Activated CD8-positive, alpha-beta memory T cell treated with anti-CD3 and anti-CD28 coated beads, Interleukin-2, amount 50 U/mL, for 24 hours (primary cell): ENCODE results near the gene VCX3B.
"Not testable (repeated sequence)": the region's sequence is repeated elsewhere in the genome, so short reads cannot be mapped to it uniquely, and the experiment has no call there.

Experiments
- DNase-seq: peaks from one replicate; pipeline ENCODE4 v3.0.0-alpha.2; 2020; ENCODE audit errors: extremely low read depth

Gene VCX3B

DNA sequence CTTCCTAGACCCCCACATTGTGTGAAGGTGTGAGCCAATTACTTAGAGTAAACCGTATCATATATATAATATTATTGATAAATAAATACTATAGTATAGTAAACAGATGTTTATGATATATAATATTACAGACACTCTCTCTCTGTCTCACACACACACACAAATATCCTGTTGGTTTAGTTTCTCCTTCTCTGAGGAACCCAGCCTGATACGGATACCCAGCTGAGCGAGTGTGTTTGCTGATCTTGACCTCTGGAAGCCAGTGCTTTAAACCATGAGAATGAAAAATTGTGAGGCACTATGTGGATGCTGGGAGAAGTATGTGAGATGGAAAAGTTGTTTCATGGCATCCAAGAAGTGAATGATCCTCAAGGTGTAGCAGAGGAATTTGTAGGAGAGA is at the start of gene VCX3B:
Gene VCX3B (plus strand): TSS at position 301 of the 400 bp plus-strand sequence. CDS start 621 bp downstream, outside the sequence.
- not testable (repeated sequence) for DNase-seq

DNA sequence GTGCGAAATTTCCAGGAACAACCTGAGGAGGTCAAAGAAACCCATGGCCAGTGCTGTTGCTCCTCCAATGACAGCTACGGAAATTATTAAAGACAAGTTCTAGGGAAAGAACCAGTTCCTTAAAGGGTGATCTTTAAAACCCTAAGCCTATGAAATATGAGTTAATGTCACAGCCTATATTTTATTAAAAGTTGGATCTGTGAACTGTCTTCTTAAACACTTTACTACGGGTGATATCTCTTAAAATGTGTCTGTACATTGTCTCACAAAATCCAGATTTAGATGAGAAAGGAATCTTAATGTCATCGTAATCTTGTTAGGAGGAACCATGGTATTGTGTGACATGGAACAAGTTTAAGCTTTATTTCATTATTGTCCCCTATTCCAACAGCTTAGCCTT is 46.3 kb upstream of the VCX3B start:
- DNase-seq = no peak

- DNase-seq = no peak
Observed at GRCh38 chrX:8424912-8425311, 39.7 kb upstream of the VCX3B start.

GRCh38 chrX:8429692-8430249 is 34.9 kb upstream of the VCX3B start:
- no peak for DNase-seq

GRCh38 chrX:8430444-8430843 is 34.2 kb upstream of the VCX3B start:
- no peak for DNase-seq

DNA sequence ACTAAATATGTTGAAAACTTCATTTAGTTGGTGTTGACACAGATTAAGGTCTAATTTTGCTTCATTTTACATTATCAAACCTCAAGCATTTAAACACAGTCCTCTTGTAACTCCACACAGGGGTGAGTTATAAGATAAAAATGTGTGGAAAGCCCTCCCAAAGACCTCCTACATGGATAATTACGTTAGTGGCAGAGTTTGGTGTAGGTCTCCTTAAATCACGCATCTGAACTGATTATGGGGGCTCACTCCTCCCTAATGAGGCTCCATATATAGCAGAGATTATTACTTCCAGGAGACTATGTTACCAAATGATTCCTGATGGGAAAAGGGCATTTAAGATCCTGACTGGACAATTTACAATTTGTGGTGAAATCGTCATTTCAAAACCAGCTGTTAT is 32.2 kb upstream of the VCX3B start:
- no peak for DNase-seq

DNA sequence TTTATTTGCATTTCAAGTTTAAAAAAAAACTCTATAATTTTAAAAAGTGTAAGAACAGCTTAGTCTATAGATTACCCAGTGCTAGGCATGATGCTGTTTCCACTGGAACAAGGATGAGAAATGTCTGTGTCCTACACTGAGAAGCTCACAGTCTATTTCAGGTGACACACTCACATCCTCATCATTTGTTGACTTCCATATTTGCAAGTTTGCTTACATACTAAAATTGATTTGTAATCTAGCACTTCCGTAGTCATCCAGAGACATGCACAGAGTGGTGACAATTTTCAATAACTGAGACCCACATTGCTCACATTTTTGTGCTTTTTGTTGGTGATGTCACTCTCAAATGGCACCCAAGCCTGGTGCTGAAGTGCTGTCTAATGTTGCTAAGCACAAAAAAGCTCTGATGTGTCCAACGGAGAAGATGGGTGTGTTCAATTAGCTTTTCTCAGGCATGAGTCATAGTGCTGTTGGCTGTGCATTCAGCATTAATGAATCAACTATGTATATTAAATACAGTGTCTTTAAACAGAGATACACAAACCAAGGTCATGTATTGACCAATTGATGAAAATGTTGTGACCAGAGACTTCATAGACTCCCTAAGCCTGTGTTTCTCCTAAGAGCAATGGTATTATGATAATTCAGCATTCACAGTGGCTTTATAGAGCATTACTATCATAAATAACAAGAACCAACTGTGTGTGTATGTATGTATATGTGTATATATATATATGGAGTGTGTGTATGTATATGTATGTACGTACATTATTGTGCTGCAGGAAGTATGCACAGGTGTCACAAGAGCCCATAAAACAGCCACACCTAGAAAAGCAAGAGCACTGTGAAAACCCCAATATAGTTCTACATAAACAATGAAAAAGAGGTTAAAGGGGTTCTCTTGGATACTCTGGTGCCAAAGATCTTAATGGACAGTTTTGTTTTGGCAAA is 31.2 kb upstream of the VCX3B start:
- DNase-seq = no peak

GRCh38 chrX:8447368-8447767 is 17.3 kb upstream of the VCX3B start:
- no peak for DNase-seq

GRCh38 chrX:8452343-8452742 is 12.3 kb upstream of the VCX3B start:
- DNase-seq = not testable (repeated sequence)

DNA sequence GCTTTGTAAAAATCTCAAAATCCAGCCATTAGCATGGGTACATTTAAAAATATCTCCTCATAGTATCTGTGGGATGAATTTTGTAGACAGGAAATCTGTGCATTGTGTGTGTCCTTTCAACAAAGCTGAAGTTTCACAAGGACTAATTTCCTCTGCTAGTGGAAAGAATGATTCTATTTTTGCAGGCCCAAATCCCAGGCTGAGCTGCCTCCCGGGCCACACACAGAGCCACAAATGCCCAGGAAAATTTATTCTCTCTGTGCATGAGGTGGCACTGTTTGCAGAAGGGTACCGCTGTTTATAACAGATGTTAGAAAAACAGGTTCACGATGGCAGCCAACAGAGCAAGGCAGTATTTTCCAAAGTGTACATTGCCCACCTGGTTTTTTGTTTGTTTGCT is 11.0 kb upstream of the VCX3B start:
- DNase-seq = no peak

GRCh38 chrX:8455557-8455956 is 9.1 kb upstream of the VCX3B start:
- no peak for DNase-seq

DNA sequence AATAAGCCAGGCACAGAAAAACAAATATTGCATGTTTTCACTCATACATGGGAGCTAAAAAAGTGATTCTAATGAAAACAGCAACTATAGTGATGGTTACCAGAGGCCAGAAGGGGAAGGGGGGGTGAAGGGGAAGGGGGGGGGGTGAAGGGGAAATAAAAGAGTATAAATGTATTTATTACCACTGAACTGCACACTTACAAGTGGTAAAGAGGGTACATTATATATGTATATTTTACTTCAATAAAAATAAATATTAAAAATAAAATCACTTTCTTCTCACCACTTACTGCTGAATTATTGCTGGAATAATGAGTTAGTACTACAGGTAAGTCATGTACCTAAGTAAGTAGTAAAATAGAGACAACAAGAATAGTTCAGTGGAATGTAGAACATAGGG is 2.1 kb upstream of the VCX3B start:
- DNase-seq = no peak

GRCh38 chrX:8484360-8484949 is 19.8 kb downstream of the VCX3B start:
- DNase-seq = no peak

- not testable (repeated sequence) for DNase-seq
Observed at GRCh38 chrX:8495036-8495435, 30.4 kb downstream of the VCX3B start.

DNA sequence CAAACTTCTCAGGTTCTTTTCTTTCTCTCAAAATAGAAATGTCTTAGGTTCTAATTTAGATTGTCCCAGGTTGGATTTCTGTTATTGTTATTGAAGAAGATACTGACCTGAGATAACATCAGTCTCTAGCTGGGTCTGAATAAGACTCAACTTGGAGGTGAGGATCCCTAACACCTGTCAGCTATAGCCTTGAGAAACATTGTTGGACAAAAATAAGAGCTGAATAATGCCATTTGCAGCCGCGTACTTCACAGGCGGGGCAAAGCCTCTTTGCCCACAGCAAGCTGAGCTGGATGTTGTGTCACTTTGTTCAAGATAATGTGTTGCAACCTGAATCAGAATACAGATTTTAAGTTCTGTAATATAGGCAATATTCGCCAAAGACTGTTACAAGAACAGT is 35.6 kb downstream of the VCX3B start:
- no peak for DNase-seq

GRCh38 chrX:8502101-8502500 is 37.5 kb downstream of the VCX3B start:
- DNase-seq = not testable (repeated sequence)

DNA sequence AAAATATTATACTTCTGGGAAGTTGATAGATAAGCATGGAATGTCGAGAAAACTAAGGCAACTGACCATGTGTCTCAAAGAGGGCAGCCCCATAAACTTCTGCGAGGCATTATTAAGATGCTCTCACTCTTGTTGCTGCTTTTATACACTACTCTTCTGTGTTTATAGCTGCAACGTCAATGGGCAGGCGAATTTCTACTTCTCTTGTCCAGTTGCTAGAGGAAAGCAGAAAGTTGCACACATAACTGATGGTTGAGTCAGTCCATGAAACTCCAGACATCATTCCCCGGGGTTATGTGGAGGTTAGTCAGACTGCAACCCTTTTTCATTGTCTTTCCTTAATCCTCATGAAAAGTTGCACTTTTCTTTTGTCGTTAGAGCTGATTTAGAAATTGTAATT is 39.8 kb downstream of the VCX3B start:
- DNase-seq = no peak
